ENCODE measurements around the gene SLAIN2.

SLAIN2 gene

GRCh38 chr4:48375651-48376304, 34.4 kb downstream of the SLAIN2 start:
- H3K4me3 ChIP-seq (ENCODE audit: low read depth, low read length) = no peak overlapping the region
- DNase-seq (ENCODE audit: low read depth) = no peak
- no peak for TF ChIP-seq CTCF (IDR thresholded peaks at IDR 0.05; ENCODE audit: insufficient read depth, low read depth, low read length, missing control alignments)

GRCh38 chr4:48379587-48380180, 38.4 kb downstream of the SLAIN2 start:
- no peak for TF ChIP-seq CTCF (IDR thresholded peaks at IDR 0.05; ENCODE audit: insufficient read depth, low read depth, low read length, missing control alignments)
- no peak for DNase-seq (ENCODE audit: low read depth)
- H3K4me3 ChIP-seq (ENCODE audit: low read depth, low read length) = no peak overlapping the region

- H3K4me3 ChIP-seq (ENCODE audit: low read depth, low read length) = no peak overlapping the region
- no peak for DNase-seq (ENCODE audit: low read depth)
- TF ChIP-seq CTCF (IDR thresholded peaks at IDR 0.05; ENCODE audit: insufficient read depth, low read depth, low read length, missing control alignments) = no peak
These were observed 39.3 kb downstream of the SLAIN2 start for GRCh38 chr4:48380583-48381167.

- DNase-seq (ENCODE audit: low read depth) = no peak
- H3K4me3 ChIP-seq (ENCODE audit: low read depth, low read length) = no peak overlapping the region
- TF ChIP-seq CTCF (IDR thresholded peaks at IDR 0.05; ENCODE audit: insufficient read depth, low read depth, low read length, missing control alignments) = no peak
These were observed 47.3 kb downstream of the SLAIN2 start for GRCh38 chr4:48388525-48389154.

GRCh38 chr4:48396043-48396442, 54.7 kb downstream of the SLAIN2 start:
- TF ChIP-seq CTCF (IDR thresholded peaks at IDR 0.05; ENCODE audit: insufficient read depth, low read depth, low read length, missing control alignments) = no peak
- DNase-seq (ENCODE audit: low read depth) = no peak
- H3K4me3 ChIP-seq (ENCODE audit: low read depth, low read length) = no peak overlapping the region

- no peak for TF ChIP-seq CTCF (IDR thresholded peaks at IDR 0.05; ENCODE audit: insufficient read depth, low read depth, low read length, missing control alignments)
- no peak for DNase-seq (ENCODE audit: low read depth)
- no peak overlapping the region for H3K4me3 ChIP-seq (ENCODE audit: low read depth, low read length)
These were observed 59.1 kb downstream of the SLAIN2 start for GRCh38 chr4:48400416-48400815.

Measured in GM12865 (cell line).